Effector CD4-positive, alpha-beta T cell (primary cell): ENCODE measurements around the gene LSM14B.
"Not testable (repeated sequence)": the region's sequence is repeated elsewhere in the genome, so short reads cannot be mapped to it uniquely, and the experiment has no call there.

Experiments
- DNase-seq: peaks from one replicate; pipeline ENCODE4 v3.0.0-alpha.2; 2020

LSM14B gene

DNA sequence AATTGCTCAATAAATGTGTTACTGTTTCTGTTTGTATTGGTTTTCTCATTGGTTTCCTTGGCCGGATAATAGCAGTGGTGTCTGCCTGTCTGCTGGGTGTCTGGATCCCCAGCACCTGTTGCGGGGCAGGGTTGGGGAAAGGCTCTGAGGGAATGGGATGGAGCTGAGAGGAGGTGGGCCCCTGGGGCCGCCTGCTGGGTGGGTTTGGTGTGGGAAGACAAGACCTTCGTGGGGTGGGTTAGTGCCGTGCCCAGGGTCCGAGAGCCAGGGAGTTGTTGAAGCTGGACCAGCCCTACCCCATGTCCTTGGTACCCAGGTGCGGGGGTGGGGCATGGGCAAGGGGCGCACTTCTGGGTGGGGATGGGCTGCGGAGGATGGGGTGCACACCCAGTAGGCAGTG lies 25.3 kb downstream of the LSM14B start:
- DNase-seq: no peak

DNA sequence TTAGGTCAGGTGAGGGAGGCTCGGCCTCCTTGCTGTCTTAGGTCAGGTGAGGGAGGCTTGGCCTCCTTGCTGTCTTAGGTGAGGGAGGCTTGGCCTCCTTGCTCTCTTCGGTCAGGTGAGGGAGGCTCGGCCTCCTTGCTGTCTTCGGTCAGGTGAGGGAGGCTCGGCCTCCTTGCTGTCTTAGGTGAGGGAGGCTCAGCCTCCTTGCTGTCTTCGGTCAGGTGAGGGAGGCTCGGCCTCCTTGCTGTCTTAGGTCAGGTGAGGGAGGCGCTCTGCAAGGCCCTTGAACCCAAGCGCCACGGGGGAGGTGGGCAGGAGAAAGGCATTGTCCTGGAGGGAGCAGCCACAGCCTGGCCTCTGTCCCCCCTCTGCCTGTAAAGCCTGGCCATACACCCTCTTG lies 26.1 kb downstream of the LSM14B start:
- not testable (repeated sequence) for DNase-seq

DNA sequence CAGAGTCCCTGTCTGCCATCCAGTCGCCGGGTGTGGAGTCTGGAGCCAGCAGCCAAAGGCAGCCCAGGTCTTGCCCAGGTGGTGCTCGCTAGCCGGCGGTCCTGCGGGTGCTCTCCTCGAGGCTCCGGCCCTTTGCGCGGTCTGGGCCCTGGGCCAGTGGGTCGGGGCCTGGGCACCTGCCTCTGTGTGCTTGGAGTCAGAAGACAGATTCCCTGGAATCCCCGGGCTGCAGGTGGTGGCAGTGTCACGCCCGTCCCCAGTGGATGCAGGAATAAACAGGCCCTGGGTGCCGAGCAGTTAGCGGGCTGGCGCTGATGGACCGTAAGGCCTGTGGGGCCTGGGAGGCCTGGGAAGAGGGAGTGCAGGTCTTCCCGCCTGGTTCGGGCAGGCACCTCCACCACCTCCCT lies 26.6 kb downstream of the LSM14B start:
- no peak for DNase-seq

DNA sequence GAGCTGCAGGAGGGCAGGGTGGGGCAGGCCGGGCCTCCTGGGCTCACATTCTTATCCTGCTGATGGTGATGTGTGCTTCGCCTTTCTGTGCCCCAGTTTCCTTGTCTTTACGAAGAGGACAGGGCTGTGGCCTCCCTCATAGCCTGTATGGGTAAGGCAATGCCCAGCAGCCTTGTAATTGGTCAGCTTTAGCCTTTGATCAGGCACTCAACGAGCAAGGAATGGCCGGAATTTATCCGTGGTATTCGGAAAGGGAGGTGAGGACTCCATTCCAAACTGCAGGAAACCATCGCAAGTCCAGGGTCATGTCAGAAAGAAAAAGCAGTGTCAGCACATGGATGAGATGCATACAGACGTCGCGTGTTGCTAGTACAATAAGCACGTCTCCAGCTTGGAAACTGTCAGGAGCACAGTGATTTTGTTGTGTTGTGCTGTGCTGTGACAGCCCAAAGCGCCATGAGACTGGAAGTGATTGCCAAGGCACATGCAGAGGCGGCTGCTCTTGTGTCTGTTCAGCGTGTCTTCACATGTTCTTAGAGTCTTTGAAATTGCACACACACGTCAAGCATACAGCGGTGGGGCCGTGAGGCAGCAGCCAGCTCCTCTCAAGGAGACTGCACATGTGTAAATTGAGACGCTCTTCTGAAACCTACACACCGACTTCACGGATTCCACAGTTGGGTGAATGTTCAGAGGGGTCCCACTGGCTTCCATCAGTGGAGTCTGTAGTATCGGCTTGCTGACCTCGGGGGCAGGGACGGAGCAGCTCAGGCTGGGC lies 27.4 kb downstream of the LSM14B start:
- no peak for DNase-seq

DNA sequence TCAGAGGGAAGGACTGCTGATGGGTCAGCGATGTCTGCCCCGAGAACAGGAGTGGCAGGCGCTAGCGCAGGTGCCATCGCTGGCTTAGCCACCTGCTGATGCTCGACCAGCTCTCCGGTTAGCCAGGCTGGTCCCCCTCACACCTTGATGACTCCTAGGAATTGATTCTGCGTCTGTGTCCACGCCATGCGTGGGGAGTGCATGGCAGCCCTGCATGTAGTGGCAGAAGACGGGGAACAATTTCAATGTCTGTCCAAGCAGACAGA lies 28.0 kb downstream of the LSM14B start:
- DNase-seq: no peak

DNA sequence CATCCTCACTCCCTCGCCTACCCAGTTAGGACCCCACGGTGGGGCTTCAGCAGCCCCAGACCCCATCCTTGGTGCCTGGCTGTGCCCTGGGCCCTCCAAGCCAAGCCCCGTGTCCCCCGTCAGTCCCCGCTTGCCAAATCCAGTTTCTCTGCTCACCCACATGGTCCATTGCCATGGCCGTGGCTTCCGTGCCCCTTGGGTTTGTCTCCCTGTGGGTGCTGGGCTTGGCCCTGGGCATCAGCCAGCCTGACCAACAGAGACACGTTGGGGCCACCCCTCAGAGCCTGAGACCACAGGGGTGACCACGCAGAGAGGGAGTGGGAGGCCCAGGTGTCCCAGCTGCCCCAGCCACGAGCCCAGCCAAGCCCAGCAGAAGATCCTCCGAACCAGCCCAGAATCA lies 28.9 kb downstream of the LSM14B start:
- DNase-seq: no peak

DNA sequence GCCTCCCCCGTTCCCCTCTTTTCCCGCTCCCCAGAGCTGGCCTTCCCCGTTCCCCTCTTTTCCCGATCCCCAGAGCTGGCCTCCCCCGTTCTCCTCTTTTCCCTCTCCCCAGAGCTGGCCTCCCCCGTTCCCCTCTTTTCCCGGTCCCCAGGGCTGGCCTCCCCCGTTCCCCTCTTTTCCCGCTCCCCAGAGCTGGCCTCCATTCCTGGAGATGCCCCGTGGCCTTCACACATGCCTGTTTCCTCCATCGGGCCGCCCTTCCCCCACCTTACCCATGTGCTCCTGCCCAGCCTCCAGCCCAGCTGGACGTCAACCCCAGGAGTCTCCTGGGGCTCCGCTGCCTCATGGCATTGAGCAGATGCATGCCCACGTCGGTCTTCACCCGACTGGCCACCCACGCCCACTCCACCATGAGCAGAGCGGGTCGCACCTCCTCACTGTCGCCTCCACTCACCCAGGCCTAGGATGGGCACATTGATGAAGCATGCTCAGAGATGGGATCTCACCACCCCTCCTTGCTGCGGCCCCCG lies 29.6 kb downstream of the LSM14B start:
- no peak for DNase-seq

DNA sequence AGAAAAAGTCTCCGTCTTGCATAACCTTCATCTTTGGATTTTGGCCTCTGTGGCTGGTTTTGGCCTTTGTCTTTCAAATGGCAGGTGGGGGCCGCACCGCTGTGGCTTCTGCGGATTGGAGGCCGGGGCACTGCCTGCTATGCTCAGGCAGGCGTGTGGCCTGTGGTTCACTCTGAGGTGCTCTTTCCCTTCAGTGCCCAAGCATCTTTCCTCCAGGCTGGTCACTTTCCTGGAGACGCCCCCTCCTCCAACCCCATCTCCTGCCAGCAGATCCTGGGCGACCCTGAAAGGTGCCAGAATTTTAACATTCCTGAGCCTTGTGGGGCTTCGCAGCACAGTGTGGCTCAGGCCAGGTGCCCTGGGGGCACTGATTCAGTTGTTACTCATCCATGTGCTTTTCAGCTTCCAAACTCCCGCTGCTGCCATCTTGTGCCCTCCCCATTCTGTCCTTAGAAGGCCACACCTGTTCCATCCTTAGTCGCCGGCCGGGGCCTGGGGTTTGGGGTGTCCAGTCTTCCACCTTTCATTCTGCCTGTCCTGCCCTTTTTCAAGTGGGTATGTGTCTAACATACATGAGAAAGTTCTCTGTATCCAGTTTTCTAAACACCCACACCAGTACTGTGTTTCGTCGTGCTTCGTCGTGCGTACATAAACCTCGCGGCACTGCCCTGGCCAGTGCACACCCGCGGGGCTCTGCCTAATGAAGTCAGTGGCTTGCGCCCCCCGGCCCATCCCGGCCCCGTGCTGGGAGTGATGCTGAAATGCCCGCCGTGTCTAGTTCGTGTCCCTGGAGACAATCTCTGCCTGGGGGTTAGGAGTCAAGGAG lies 33.4 kb downstream of the LSM14B start:
- no peak for DNase-seq

DNA sequence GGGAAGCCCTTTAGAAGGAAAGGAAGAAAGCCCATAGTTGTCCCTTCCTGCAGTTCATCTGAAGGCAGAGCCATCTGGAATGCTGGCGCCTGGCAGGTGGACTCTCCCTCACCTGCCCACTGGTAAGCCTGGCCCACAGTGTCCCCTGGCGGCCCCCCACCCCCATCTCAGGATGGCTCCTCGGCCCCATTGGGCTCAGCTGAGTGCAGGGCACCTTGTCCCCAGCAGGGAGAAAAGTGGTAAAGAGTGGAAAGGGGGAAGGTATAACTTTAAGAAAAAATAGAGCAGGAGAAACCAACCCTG lies 33.9 kb downstream of the LSM14B start:
- no peak for DNase-seq

DNA sequence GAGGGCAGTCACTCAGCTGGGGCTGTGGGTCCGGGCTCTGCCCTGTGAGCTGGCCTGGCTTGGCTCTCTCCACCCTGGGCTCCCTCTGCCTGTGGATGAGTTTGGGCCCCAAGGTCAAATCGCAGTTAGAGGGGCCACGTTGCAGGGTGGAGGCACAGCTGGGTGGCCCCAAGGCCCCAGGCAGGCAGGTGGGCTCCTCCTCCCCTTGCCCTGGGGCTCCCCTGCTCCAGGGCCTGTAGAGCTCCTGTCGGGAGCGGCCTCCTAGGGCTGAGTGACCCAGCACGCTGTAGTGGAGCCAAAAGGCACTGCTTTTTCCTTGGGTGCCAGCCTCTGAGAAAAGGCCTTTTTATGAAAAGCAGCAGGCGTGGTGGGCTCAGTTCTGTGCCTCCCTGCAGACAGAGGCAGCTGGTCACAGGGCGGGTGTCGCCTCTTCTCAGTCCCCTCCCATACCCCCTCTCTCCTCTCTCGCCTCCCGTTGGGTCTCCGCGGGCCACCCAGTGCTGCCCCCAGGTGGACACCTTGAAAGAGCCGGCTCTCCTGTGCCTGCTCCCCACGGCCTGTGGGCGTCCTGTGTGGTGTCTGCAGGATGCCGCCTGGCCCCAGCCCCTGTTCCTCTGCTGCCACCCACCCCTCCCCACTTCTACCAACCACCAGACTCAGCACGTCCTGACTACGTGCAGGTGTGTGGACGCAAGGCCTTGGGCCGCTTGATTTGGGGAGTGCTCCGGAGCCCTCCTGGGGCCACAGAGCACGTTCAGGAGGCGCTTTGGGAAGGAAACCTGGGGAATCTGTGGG lies 34.5 kb downstream of the LSM14B start:
- DNase-seq: peak; percentile 70

DNA sequence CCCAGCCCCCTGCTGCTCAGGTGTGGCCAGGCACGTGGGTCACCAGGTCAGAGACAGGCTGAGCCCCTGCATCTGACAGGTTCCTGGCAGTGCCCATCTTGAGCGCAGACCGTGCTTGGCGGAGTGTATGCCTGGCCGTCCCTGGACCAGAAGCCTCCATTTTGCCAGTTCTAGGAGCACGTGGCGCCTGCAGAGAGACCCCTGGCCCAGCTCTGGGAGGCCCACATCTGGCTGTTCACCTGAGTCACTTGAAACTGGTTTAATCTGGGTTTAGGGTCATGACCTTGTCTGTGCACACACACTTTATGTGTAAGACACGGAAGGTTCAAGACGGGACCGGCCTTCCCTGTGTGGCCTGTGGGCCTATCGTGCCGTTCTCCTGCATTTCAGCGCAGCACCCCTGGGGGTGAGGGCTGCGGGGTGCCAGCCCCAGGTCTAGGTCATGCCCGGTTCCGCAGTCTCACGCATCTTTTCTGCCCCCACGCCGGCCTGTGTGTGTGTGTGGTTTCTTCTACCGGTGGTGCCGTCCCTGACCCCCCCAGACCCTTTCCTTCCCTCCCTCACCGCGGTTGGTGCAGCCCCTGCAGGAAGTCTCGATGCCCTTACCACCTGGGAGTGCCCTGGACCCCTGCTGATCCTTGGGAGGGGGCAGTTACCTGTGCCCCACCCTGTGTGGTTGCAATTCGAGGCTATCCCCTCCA lies 35.3 kb downstream of the LSM14B start:
- no peak for DNase-seq

DNA sequence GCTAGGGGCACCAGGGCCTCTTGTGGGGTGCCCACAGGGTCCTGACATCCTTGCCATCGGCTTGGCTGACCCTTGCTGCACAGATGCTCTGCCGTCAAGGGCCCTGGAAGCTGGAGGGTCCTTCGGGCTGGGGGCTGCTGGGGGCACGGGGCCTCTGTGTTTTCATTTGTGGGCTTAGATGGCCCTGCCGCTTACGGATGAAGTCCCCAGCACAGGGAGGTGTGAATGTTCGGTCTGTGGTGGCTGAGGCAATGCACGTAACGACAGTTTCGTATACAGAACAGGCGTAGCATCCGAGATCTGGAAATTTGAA lies 35.8 kb downstream of the LSM14B start:
- no peak for DNase-seq

DNA sequence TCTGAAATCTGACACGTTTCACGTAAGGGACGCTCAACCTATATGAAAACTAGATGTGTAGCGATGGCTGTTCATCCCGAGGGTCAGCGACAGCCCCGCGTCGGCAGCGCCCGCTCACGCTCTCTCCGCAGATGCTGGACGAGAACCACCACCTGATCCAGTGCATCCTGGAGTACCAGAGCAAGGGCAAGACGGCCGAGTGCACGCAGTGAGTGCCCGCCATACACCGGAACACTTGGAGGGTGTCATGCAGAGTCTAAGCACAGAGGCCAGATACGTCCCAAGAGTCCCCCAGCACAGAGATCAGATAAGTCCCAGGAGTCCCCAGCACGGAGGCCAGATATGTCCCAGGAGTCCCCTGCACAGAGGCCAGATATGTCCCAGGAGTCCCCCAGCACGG lies 36.3 kb downstream of the LSM14B start:
- no peak for DNase-seq

DNA sequence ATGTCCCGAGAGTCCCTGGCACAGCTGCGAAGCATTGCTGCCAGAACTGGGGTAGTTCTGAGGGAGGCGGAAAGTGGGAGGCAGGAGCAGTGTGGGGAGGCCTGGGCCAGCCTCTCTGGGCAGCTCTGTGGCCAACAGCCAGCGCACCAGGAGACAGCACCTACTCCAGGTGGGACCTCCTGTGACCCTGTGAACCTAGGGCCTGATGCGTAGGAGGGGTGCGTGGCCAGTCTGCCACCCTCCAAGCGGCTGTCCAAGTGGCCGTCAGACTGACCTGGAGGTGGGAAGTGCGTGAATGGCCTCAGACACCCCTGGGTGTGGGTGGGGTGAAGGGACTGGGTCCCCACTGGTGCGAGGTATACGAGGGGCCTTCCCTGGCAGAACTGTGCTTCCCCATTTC lies 36.8 kb downstream of the LSM14B start:
- DNase-seq: no peak

DNA sequence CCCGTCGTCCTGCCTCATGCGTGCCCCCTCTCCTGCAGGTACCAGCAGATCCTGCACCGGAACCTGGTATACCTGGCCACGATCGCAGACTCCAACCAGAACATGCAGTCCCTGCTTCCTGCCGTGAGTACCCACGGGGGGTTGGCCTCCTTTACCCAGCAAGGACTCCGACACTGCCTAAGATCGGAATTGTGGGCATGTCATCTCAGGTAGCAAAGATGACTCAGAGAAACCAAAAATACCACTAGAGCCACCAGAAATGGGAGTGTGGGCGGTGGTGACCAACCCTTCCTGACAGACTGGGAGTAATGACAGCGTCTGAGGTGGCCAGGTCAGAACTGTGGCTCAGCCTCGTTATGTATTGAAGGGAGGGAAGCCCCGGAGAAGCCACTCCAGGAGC lies 37.6 kb downstream of the LSM14B start:
- DNase-seq: no peak

DNA sequence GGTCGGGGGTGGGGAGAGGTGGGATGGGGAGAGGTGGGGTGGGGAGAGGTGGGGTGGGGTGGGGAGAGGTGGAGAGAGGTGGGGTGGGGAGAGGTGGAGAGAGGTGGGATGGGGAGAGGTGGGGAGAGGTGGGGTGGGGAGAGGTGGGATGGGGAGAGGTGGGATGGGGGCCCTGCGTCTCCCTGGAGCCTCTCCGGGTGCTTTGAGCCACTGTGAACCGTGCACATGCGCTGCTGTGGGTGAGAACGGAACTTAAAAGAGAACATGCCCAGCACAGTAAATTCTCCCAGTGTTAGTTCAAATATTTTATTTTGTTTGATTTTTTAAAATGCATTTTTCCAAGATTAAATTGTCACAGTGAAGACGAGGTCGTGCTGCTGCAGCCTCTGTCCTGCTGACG lies 38.0 kb downstream of the LSM14B start:
- DNase-seq: no peak

DNA sequence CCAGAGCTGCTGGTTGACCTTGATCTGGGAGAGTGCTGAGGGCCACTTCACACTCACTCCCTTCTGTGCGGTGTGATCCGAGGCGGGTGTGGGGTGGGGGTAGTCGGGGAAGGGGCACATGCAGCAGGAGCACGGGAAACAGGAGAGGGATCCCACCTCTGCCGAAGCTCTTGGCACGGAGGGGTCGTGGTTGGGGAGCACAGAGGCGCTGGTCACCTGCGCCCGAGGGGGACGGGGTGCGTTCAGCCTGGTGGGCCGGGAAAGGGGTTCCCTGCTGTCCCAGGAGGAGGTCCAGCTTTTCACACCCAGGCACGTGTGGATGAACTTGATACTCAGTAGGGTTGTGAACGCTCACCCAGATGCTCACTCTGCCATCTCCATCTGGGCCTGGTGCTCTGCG lies 38.6 kb downstream of the LSM14B start:
- DNase-seq: no peak

DNA sequence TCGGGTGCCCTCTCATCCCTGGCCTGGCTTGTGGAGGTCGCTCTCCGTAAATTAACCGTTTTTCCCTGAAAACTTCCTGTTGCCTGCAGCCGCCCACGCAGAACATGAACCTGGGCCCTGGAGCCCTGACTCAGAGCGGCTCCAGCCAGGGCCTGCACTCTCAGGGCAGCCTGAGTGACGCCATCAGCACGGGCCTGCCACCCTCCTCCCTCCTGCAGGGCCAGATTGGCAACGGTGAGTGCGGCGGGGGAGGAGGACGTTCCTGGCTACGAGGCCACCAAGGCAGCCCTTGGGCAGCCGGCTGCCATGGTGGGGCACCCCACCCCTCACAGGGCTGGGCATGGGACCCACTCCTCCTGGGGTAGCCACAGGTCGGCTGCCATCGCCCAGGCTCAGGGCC lies 39.1 kb downstream of the LSM14B start:
- DNase-seq: no peak

DNA sequence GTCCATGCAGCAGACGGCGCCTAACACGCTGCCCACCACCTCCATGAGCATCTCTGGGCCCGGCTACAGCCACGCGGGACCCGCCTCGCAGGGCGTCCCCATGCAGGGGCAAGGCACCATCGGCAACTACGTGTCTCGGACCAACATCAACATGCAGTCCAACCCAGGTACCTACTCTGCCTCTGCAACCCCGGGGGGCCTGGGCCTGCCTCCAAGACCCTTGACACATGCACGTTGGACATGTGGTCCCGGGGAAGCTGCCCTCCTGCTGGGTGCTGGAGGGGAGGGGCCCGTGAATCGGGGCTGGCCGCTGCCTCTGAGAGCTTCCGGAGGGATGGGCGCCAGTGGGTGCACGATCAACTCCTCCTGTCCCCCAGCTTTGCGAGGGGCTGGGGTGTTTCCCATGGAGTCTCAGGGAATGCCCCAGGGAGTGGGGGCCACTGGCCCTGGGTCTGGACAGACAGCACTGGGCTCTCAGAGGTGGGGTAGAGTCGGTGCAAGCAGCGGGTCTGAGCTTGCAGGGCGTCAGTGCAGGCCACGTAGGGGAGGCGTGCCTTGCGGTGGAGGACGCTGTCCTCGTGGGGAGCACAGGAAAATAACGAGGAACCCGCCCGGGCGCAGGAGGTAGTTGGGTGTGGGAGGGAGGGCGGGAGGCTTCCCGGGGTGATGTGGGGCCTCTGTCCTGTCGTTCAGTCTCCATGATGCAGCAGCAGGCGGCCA lies 40.6 kb downstream of the LSM14B start:
- no peak for DNase-seq

DNA sequence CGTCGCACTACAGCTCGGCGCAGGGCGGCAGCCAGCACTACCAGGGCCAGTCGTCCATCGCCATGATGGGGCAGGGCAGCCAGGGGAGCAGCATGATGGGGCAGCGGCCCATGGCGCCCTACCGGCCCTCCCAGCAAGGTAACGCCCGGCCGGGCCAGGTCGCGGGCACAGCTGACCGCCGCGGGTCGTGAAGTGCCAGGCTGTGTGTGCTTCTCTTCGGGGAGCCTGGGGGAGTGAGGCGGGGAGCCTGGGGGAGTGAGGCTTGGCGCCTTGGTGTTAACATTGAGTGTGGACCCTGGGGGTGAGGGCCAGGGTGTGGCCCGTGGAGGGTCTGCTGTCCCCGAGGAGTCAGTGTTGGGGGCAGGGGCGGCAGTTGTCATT lies 41.2 kb downstream of the LSM14B start:
- DNase-seq: no peak

DNA sequence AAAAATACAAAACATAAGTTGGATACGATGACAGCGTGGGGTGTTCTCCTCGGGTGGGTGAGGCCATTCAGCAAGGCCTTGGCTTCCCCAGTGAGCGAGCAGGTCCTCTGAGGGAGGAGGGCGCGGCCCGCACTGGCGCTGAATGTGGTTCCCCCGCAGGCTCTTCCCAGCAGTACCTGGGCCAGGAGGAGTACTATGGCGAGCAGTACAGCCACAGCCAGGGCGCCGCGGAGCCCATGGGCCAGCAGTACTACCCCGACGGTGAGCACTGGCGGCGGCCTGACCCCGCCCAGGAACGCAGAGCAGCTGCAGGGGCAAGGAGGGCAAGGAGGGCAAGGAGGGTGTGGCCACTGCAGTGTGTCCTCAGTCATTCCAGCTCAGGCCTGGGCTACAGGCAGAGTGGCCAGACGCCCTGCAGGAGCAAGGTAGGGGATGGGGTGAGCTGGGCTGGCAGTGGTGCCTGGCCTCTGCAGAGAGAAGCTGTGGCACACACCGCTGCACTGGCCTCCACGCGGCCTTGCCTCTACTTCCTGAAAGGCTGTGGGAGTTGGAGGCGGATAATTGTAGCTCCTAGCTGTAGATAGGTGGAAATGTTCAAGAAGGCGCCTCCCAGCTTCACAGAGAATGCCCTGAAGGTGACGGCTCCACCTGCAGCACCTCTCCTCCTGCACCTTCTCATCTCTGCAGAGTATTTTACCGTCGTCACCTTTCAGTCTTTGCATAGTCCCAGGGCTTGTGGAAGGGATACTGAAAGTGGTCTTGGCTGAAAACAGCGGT lies 41.9 kb downstream of the LSM14B start:
- no peak for DNase-seq
